K562 (cell line): Measurements from ENCODE around the gene INSIG1. TPM values are rescaled to one million over a fixed set of nuclear protein-coding genes. Genes with fewer than 3 reads are reported as not detected.

Experiments
- BRD4 ChIP-seq: fragments of 200-600 bp; sonication (generic); IDR thresholded peaks from 2 replicates; pipeline ENCODE4 v1.6.1; 2017; ENCODE audit warnings: inconsistent platforms
- CBX5 ChIP-seq: IDR thresholded peaks from 2 replicates; pipeline ENCODE4 v1.6.1; 2014; ENCODE audit warnings: low read depth, borderline replicate concordance
- DPF2 ChIP-seq: fragments of 450-650 bp; IDR thresholded peaks from 2 replicates; pipeline ENCODE4 v1.6.1; 2016
- E2F5 ChIP-seq: sonication (generic); formaldehyde crosslinking; IDR thresholded peaks from 2 replicates; pipeline ENCODE4 v1.8.0; 2022; ENCODE audit warnings: mild to moderate bottlenecking, missing genetic modification reagents
- ELF2 ChIP-seq: fragments of 250-450 bp; sonication (Bioruptor Pico); IDR thresholded peaks from 2 replicates; pipeline ENCODE4 v1.5.0; 2021; ENCODE audit warnings: mild to moderate bottlenecking
- FOXA3 ChIP-seq, 2 experiments: fragments of 450-650 bp in 1 of 2; sonication (generic) in 1 of 2; formaldehyde crosslinking; IDR thresholded peaks in 1 of 2; conservative IDR thresholded peaks in 1 of 2; 2 replicates each; pipeline versions ENCODE4 v1.4.0 to v1.8.0; 2020 to 2022; ENCODE audit warnings: mild to moderate bottlenecking in 2 of 2, missing genetic modification reagents in 1 of 2
- FOXK1 ChIP-seq: sonication (generic); formaldehyde crosslinking; IDR thresholded peaks from 2 replicates; pipeline ENCODE4 v1.8.0; 2022; ENCODE audit warnings: missing genetic modification reagents, mild to moderate bottlenecking, borderline replicate concordance
- HNRNPLL ChIP-seq: fragments of 200-400 bp; formaldehyde crosslinking; IDR thresholded peaks from 2 replicates; pipeline ENCODE4 v1.6.1; 2017; ENCODE audit warnings: low read length, low read depth, mild to moderate bottlenecking; ENCODE audit not compliant: poor library complexity, severe bottlenecking
- KHSRP ChIP-seq: fragments of 450-650 bp; IDR thresholded peaks from 2 replicates; pipeline ENCODE4 v1.6.1; 2017
- KLF16 ChIP-seq: IDR thresholded peaks from 2 replicates; pipeline ENCODE4 v1.6.1; 2016; ENCODE audit warnings: antibody characterized with exemption
- KLF6 ChIP-seq: fragments of 250-450 bp; sonication (Bioruptor Pico); IDR thresholded peaks from 2 replicates; pipeline ENCODE4 v1.4.0; 2020; ENCODE audit warnings: mild to moderate bottlenecking, moderate library complexity, borderline replicate concordance
- NBN ChIP-seq: fragments of 450-650 bp; IDR thresholded peaks from 2 replicates; pipeline ENCODE4 v1.6.1; 2016; ENCODE audit warnings: low read depth, mild to moderate bottlenecking
- NCOA6 ChIP-seq: fragments of 450-650 bp; IDR thresholded peaks from 2 replicates; pipeline ENCODE4 v1.6.1; 2017; ENCODE audit warnings: mild to moderate bottlenecking
- NR2F6 ChIP-seq: fragments of 450-650 bp; formaldehyde crosslinking; IDR thresholded peaks from 2 replicates; pipeline ENCODE4 v1.4.0; 2020; ENCODE audit warnings: mild to moderate bottlenecking
- PCBP1 ChIP-seq: fragments of 200-400 bp; formaldehyde crosslinking; IDR thresholded peaks from 2 replicates; pipeline ENCODE4 v1.6.1; 2018; ENCODE audit warnings: mild to moderate bottlenecking, low read depth, low read length; ENCODE audit not compliant: poor library complexity, severe bottlenecking
- PHF20 ChIP-seq: fragments of 450-650 bp; IDR thresholded peaks from 2 replicates; pipeline ENCODE4 v1.6.1; 2018; ENCODE audit not compliant: partially characterized antibody
- RFX7 ChIP-seq: fragments of 250-450 bp; sonication (Bioruptor Pico); IDR thresholded peaks from 2 replicates; pipeline ENCODE4 v1.5.1; 2021; ENCODE audit warnings: mild to moderate bottlenecking
- RHOXF2B ChIP-seq: fragments of 250-450 bp; sonication (Bioruptor Pico); conservative IDR thresholded peaks from 2 replicates; pipeline ENCODE4 v1.5.1; 2021
- SMAD3 ChIP-seq: fragments of 450-650 bp; formaldehyde crosslinking; conservative IDR thresholded peaks from 2 replicates; pipeline ENCODE4 v1.4.0; 2020; ENCODE audit warnings: mild to moderate bottlenecking
- SNAPC5 ChIP-seq: fragments of 250-450 bp; sonication (Bioruptor Pico); IDR thresholded peaks from 2 replicates; pipeline ENCODE4 v1.8.0; 2021; ENCODE audit warnings: moderate library complexity, mild to moderate bottlenecking, inconsistent platforms
- XRCC5 ChIP-seq: fragments of 200-400 bp; formaldehyde crosslinking; IDR thresholded peaks from 2 replicates; pipeline ENCODE4 v1.6.1; 2017; ENCODE audit warnings: low read depth, mild to moderate bottlenecking, low read length
- ZFP91 ChIP-seq: sonication (generic); formaldehyde crosslinking; IDR thresholded peaks from 2 replicates; pipeline ENCODE4 v1.8.0; 2022; ENCODE audit warnings: mild to moderate bottlenecking, missing genetic modification reagents
- ZFPM2 ChIP-seq: fragments of 250-450 bp; sonication (Bioruptor Pico); IDR thresholded peaks from 2 replicates; pipeline ENCODE4 v1.5.1; 2022; ENCODE audit warnings: mild to moderate bottlenecking
- ZNF146 ChIP-seq: IDR thresholded peaks from one replicate; pipeline ENCODE4 v1.6.1; 2018; ENCODE audit warnings: missing compliant biosample characterization; ENCODE audit not compliant: unreplicated experiment
- ZNF324 ChIP-seq: fragments of 250-450 bp; sonication (Bioruptor Pico); IDR thresholded peaks from 2 replicates; pipeline ENCODE4 v1.4.0; 2020; ENCODE audit warnings: mild to moderate bottlenecking
- ZNF41 ChIP-seq: fragments of 250-450 bp; sonication (Bioruptor Pico); conservative IDR thresholded peaks from 2 replicates; pipeline ENCODE4 v1.4.0; 2020; ENCODE audit warnings: mild to moderate bottlenecking
- ZNF444 ChIP-seq: fragments of 250-450 bp; sonication (Bioruptor Pico); IDR thresholded peaks from 2 replicates; pipeline ENCODE4 v1.4.0; 2020; ENCODE audit warnings: mild to moderate bottlenecking, moderate library complexity
- ZNF589 ChIP-seq: fragments of 200-800 bp; sonication (Bioruptor generic); IDR thresholded peaks from 2 replicates; pipeline ENCODE4 v1.6.1; 2016; ENCODE audit warnings: low read depth, missing genetic modification characterization, missing compliant biosample characterization
- ZNF695 ChIP-seq: fragments of 450-650 bp; formaldehyde crosslinking; IDR thresholded peaks from 2 replicates; pipeline ENCODE4 v1.4.0; 2020; ENCODE audit warnings: mild to moderate bottlenecking, moderate library complexity
- ZNF717 ChIP-seq: fragments of 250-450 bp; sonication (Bioruptor Pico); IDR thresholded peaks from 2 replicates; pipeline ENCODE4 v1.5.0; 2021
- ZZZ3 ChIP-seq: fragments of 450-650 bp; IDR thresholded peaks from 2 replicates; pipeline ENCODE4 v1.6.1; 2016; ENCODE audit warnings: antibody characterized with exemption, mild to moderate bottlenecking, moderate library complexity
- polyA plus RNA-seq, 8 experiments: library from polyadenylated mRNA; depleted of rRNA in 4 of 8; stranded (reverse) in 5 of 8; unstranded in 3 of 8; fragments of >200 nt; fragmentation: Nextera tagmentation in 2 of 8; fragmentation: Illumina TruSeq in 1 of 8; extraction: Ambion mirVana in 2 of 8; extraction: Trizol in 1 of 8; gene quantifications; 2 replicates each; pipeline versions ENCODE4 v1.2.1 to v1.2.3, GENCODE V29; 2011 to 2014; ENCODE audit warnings: inconsistent platforms in 1 of 8, missing spikeins in 1 of 8
- total RNA-seq, 7 experiments: library from RNA; depleted of rRNA in 6 of 7; stranded (reverse); fragments of >200 nt in 6 of 7; fragmentation: Illumina TruSeq in 2 of 7; extraction: Trizol in 2 of 7; gene quantifications; 2 replicates each; pipeline versions ENCODE4 v1.2.1 to v1.2.3, GENCODE V29; 2011 to 2021; ENCODE audit warnings: low replicate concordance in 1 of 7

Gene INSIG1
- total and polyA plus RNA-seq, 9 of the 15 experiments (the other 6 are each of a cell fraction or from before 2014, with no cell fraction given): 57.1 to 787 (median 238) TPM

- TF ChIP-seq ZFP91 (CRISPR knock-in tag) (no peak), ELF2 (CRISPR knock-in tag) (peak; percentile 17; the same call in 1 of the 2 replicates), PHF20 (no peak), ZNF717 (CRISPR knock-in tag) (no peak), DPF2 (peak; percentile 81), CBX5 (no peak), XRCC5 (0 out of 2 replicates have a peak, but pooled peaks have one; percentile 46), KHSRP (no peak), NBN (peak; percentile 57; the same call in 1 of the 2 replicates), SMAD3 (no peak), KLF6 (CRISPR knock-in tag) (no peak), FOXA3 (CRISPR knock-in tag; conservative IDR thresholded peaks at IDR 0.05 in 1 of 2, IDR thresholded peaks at IDR 0.05 in 1 of 2) (peak in 1 of 2 experiments; percentile 7; a peak in 1 of 4 replicates), NR2F6 (CRISPR knock-in tag) (peak; percentile 53; the same call in 1 of the 2 replicates), ZNF695 (CRISPR knock-in tag) (no peak), ZNF324 (CRISPR knock-in tag) (peak; percentile 40; the same call in 1 of the 2 replicates), ZNF589 (CRISPR knock-in tag) (no peak), KLF16 (no peak), ZFPM2 (CRISPR knock-in tag) (peak; percentile 79; the same call in 1 of the 2 replicates), BRD4 (peak; percentile 78), ZNF444 (CRISPR knock-in tag) (no peak), RFX7 (CRISPR knock-in tag) (peak; percentile 67; the same call in 1 of the 2 replicates), ZZZ3 (no peak), E2F5 (CRISPR knock-in tag) (no peak), FOXK1 (CRISPR knock-in tag) (no peak), NCOA6 (no peak), ZNF146 (CRISPR knock-in tag) (no peak), RHOXF2B (CRISPR knock-in tag) (peak; percentile 64; the same call in 1 of the 2 replicates), PCBP1 (no peak), SNAPC5 (CRISPR knock-in tag) (no peak), ZNF41 (CRISPR knock-in tag) (no peak; the same call in 1 of the 2 replicates), HNRNPLL (peak; percentile 68)
These were observed 726 bp upstream of the INSIG1 start (continued) for GRCh38 chr7:155296788-155297516.
